Dermis blood vessel endothelial cell (primary cell): ENCODE data around the gene PASD1. TPM values are rescaled to one million over a fixed set of nuclear protein-coding genes. Genes with fewer than 3 reads are reported as not detected.
A peak's percentile ranks its signal among the peaks of the same experiment; 100 is the strongest.
"Not testable (repeated sequence)": the region's sequence is repeated elsewhere in the genome, so short reads cannot be mapped to it uniquely, and the experiment has no call there.

Source experiments
- DNase-seq: peaks from one replicate; pipeline ENCODE4 v3.0.0; 2010
- total RNA-seq: library from RNA; depleted of rRNA; stranded (reverse); fragments of >200 nt; gene quantifications from 2 replicates; pipeline ENCODE4 v1.2.3, GENCODE V29; 2014

The PASD1 gene
- total RNA-seq, 1 donor from 2014 or later = not detected

DNA sequence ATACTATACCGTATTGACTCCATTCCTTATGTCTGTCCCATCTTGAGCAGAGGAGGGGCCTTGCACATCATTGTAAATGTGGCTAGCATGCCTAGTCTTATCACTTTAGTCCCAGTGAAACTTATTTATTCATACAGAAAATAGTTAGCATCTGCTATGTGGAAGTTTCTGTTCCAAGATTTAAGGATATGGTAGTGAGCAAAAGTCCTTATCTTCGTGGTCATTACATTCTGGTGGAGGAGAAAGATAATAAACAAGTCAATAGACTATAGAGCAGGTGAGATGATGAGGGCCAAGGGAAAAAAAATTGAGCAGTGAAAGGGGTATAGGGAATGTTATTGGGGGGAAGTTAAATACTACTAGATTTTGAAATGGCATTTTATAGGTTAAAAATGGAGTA is 68.3 kb downstream of the PASD1 start:
- DNase-seq = no peak

DNA sequence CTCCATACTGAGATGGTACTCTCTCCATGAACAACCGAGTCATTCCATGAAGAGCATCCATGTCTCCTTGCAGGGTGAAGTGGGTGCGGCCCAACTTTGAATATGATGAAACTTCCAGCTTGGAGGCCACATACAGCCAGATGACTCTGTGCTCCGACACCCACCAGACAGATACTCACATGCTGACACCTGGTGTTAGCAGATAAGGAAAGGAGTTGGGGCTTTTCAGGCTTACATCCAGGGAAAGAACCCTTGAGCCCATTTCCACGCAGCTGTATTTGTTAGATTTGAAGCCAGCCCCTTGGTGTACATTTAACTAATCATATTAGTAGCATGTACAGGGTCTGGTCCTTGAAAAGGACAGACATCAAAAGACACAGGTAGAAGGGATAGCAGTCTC is 69.7 kb downstream of the PASD1 start:
- DNase-seq = no peak

DNA sequence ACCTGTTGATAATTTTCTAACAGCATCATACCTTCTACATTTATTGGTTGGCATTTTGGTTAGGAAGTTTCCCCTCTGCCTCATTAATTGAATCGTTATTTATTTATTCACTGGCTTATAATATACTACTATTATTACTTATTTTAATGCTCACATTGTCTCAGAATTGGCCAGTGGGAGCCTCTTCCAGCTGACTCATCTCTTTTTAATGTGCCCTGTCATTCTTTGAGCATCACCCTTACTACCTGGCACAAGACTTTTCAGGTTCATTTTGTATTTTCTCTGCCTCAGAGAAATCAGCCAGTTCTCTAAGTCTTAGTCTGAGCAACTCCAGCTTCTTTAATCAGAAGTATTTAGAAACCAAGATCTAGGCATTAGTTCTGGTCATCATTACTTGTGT is 71.5 kb downstream of the PASD1 start:
- DNase-seq = no peak

DNA sequence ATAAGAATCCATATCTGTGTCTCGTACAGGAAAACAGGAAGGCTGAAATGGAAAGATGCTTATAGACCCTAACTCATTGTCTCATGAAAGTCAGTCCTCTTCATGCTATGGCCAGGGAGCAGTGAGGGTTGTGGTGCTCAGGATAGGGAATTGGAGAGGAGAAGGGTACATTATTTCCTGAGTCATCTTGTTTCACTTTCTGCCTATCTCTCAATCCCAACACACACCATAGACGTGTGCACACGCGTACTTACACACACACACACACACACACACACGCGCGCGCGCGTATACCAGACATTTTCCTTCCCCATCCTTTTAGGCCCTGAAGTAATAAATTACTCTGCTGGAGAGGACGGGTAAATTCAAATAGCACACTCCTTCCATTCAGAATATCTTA is 78.1 kb downstream of the PASD1 start:
- DNase-seq = no peak

DNA sequence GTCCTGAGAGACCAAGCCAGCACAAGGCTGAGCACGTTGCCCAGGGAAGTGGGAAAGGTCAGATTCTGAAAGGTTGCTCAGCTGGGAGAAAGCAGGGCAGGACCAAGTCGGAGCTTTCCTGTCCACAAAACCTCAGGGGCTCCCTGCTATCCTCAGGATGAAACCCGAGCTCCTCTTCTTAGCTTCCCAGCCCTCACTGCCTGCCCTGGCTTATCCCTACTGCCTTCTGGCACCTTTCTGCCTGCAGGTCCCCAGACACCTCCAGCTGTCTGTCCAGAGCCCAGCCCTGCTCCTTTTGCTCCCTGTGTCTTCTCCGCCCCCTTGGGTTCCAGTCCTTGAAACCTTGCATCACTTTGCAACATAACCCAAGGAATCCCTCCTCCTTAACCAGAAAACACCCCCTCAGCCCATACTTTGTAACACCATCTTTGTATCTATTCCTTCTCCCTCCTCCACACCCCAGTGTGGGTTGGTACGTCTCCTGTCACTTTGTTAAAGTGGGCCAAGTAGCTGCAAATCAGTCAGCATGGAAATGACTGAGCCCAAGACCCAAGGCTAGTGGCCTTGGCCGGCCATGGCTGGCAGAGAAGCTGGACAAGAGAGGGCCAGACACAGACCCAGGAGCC is 111.8 kb downstream of the PASD1 start:
- DNase-seq = no peak

DNA sequence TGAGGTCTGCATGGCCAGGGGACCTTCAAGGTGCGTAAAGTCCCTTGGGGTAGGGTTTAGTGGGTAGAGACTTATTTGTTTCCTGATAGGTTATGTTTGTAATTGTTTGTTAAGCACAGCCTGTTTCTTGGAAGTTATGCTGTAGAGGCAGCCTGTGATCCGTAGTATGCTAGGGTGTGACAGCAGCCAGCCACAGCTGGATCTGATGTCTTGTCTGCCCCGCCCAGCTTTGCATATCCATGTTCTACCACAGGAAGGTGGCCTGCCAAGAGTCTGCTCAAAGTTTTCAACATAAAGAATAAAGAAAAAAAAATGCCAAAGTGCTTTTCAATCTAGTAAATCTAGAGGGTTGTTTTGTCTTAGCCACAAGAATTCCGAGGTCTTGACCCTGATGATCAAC is 112.7 kb downstream of the PASD1 start:
- no peak for DNase-seq

DNA sequence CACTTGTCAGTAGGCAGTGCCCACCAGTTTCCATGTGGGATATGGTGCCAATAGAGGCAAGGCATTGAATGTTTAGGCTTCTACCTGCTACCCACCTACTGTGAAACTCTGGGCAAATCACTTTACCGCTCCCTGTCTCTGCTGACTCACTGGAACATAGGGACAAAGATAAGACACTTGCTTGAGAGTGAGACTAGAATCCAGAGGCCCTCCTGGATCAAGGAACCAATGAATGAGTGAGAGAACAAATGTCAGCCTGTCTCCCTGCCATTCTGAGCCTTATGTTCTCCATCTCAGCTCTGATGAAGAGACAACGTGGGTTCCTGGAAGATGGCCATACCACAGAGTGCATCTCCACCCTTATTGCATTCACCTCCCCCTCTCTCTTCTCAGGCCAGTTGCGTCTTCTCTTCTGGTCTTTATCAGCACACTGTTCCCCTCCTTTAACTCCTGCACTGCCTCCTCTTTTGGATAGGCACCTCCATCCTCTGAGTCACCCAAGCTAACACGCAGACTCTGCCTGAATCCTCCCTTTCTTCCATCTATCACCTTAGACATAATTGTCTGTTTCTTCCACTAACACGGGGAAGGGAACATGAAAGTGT is 116.4 kb downstream of the PASD1 start:
- DNase-seq = no peak

DNA sequence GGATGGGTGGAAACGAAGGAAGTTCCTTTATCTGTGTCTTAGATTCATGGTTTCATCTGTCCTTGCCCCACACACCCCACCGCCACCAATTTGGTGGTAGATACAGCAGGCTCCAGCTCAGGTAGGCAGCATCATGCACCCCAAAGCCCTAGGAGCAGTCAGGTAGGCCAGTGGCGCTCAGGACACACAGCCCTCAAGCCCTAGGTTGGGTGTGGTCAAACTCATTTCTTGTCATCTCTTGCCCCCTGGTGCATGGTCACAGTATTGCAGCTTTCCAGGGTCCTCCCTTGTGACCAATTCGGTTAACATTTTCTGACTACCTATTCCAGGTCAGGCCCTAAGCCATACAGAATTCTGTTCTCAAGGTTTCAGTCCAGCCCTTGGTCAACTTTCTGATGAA is 117.3 kb downstream of the PASD1 start:
- peak; percentile 54 for DNase-seq

DNA sequence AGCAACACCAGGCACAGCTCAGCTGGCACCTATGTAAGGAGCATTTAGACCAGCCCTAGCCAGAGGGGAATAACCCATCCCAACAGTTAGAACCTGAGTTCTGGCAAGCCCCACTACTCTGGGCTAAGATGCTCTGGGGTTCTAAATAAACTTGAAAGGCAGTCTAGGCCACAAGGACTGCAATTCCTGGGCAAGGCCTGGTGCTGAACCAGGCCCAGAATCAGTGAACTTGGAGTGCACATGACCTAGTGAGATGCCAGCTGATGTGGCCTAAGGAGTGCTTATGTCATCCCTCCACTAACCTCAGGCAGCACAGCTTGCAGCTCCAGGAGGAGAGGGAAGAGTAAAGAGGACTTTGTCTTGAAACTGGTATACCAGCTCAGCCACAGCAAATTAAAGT is 124.2 kb downstream of the PASD1 start:
- DNase-seq = no peak

DNA sequence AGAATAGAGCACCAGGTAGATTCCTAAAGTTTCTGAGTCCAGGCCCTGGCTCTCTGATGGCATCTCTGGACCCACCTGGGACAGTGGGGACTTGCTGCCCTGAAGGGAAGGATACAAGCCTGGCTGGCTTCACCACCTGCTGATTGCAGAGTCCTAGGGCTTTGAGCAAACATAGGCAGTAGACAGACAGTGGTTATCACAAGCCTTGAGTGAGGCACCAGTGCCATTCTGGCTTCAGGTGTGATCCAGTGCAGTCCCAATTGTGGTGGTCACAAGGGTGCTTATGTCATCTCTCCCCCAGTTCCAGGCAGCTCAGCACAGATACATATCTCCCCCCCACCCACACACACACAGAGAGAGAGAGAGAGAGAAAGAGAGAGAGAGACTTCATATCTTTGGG is 125.2 kb downstream of the PASD1 start:
- no peak for DNase-seq

DNA sequence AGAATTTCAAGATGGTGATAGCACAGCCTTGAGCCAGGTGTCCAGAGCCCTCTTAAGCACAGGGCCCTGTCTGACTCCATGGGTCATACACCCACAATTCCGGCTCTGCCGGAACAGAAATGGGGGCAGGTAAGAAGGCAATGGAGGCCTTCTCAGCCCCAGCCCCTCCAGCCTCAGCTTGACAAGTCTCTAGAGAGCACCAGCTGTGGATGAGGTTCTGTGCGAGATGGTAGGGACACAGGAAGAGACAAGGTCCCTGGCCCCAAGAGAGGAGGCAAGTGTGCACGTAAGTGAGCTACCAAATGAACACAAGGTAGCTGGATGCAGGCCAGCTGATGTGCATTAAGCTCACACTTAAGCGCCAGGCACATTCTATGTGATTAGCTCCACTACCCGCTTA is 129.3 kb downstream of the PASD1 start:
- DNase-seq = no peak

DNA sequence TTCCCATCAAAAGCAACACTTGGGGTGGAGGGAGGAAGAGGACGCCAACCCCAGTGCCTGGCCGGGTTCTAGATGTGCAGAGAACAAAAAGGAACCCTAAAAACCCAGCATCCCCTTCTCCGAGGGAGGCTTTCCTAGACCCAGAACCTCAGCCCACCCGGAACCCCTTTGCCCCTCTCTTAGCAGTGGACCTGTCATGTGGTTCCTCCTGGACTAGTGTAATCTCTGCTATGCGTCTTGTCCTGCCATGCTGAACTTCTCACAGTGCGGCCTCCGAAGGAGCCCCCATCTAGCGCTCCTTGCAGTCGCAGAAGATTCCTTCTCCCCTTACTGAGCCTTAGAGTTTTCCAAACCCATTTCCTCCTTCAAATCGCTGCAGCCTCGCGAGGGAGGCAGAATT is 130.6 kb downstream of the PASD1 start:
- no peak for DNase-seq

DNA sequence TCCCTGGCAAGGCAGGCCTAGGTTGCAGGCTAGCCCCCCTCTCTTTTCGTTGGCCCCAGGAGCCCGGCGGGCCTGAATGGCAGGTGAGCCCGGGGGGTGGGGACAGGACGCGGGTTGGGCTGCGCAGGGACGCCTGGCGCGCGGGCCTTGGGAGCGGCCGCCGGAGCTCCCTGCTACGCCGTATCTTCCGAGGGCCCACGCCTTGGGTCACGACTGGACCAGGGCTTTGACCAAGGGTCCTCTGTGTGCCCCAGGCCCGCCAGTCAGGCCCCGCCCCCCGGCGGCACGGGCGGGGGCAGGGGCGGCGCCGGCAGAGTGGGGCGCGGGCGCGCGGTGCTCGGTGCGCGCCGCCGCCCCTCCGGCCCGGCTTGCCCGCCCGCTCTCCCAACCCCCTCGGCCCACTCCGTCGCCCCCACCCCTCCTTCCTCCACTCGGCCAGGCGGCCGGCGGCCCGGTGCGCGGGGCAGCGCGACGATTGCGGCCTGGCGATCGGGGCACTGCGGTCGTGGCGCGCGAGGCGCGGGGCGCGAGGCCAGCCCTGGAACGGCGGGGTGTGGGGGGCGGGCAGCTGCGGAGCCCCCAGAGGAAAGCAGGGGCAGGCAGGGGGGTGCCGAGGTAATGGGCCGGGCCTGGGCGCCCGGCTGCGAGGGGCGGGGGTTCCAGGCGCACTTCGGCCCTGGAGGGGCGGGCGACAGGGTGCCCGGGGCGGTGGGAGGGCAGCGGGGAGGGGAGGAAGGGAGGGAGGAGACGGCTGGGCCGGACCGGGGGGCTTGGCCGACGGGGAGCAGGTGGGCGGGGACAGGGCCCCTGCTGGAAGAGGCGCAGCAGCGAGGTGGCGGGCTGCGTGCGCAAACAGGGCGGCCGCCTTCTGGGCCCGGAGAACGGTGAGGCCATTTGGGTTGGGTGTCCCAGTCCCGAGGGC is 131.4 kb downstream of the PASD1 start, which contains the start of gene PRRG3:
PRRG3 (plus strand) TSS at position 798 of the 922 bp plus-strand sequence. CDS start 3,357 bp downstream, outside the sequence.
- no peak for DNase-seq

DNA sequence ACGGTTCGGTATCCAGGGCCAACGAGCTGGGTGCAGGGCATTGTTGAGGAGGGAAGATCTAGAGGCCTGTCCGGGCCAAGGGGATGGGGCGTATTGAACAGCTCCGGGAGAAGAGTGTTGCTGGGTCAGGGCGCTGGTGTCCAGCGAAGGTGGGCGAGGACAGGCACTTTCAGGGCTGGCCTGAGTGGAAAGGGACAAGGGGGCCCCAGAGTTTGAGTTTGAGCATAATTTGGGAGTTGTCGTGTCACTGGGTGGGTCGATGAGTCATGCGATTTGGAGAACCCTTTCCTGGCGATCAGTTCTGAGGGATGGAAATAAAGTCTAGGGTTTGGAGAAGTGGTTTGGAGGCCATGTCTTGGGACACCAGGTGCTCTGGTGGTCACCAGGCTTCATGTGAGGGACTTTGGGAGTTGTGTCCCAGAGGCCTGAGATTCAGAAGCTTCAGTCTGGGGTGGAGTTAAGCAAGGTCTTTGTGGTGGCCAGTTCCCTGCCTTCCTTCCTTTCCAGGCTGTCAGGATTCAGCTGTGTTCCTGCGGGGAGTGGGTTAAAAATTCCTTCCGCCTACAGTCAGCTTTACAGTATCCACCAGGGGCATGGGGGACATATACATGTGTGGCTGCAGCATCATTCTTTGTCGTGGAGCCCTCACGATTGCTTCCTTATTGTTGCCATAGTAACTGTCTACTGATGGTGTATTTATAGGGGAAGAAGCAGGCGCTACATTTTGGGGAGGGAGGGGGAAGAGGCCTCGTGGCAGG is 132.3 kb downstream of the PASD1 start:
- no peak for DNase-seq

DNA sequence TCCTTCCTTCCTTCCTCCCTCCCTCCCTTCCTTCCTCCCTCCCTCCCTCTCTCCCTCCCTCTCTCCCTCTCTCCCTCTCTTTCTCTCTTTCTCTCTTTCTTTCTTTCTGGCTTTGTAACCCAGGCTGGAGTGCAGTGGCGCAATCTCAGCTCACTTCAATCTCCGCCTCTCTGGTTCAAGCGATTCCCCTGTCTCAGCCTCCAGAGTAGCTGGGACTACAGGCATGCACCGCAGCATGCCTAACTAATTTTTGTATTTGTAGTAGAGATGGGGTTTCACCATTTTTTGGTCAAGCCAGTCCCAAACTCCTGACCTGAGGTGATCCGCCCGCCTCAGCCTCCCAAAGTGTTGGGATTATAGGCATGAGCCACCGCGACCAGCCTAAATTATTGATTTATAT is 133.6 kb downstream of the PASD1 start:
- not testable (repeated sequence) for DNase-seq

DNA sequence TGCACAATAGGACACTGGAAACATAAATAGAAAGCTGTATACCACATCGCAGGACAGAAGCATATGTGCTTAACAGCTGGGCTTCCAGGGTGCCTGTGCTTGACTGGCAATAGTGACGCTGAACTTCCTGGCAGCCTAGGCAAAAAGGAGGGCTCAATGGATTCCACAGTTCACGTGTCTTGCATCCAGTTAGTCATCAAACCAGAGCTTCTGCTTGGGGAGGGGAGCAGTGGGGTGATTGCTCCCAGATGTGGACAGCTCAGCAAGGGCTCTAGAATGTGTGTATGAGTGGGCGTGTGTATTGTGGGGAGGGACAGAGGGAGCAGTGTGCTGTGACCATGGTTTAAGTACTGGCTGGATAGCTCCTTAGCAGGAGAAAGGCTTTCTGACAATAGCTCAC is 134.0 kb downstream of the PASD1 start:
- no peak for DNase-seq

DNA sequence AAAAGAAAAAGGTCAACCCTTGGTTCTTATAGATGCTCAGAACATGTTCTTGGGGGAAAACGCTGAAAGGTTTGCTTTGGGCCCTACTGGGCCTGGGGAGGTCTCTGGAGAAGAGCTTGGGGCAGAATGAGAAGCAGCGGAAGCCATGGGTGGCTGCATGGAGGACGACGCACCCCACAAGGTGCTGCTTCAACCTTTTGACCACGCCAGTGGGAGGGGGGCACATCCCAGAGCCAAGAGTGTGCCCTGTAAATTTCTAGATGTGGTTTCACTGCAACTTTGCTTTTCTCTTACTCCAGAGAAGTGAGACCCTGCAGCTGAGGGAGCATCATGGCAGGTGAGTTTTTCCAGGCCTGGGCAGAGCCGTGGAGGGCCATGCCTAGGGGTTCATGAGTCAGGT is 135.0 kb downstream of the PASD1 start:
- no peak for DNase-seq

DNA sequence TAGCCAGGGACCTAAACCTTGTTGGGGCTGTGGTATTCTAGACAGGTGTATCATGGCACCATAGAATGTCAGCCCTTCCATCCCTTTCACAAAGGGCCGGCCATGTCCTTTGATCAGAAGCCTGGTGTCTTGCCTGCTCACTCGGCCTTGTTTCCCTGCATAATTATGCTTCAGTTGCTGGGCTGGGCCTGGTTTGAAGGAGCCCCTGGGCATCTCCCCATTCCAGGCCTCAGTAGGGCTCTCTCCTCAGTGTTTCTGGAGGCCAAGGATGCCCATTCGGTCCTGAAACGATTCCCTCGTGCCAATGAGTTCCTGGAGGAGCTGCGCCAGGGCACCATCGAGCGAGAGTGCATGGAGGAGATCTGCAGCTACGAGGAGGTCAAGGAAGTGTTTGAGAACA is 136.3 kb downstream of the PASD1 start:
- no peak for DNase-seq

DNA sequence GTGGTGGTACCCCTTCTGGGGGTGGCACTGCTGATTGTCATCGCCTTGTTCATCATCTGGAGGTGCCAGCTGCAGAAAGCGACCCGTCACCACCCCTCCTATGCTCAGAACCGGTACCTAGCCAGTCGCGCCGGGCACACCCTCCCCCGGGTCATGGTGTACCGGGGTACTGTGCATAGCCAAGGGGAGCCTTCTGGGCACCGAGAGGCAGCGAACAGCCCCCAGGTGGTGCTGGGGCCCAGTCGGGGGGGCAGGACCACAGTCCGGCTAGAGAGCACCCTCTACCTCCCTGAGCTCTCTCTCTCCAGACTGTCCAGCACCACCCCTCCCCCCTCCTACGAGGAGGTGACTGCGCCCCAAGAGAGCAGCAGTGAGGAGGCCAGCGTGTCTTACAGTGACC is 137.1 kb downstream of the PASD1 start:
- DNase-seq = no peak

DNA sequence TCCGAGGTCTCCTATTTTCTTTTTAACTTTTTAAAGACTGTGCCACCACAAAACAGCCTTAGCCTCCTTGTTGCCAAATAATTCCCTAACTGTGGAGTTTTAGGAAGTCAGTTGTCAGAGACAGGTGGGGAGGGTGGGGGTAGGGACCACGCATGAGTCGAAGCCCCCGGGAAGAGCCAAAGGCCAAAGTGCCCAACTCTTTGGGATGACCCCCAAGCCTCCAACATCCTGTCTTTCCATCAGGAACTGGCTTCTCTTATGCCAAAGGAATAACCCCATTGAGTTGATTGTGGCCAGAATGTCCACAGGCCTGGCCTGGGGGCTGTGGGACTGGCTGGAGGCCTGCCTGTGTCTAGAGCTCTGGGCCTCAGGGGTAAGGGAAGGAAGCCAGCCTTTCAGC is 137.6 kb downstream of the PASD1 start:
- no peak for DNase-seq

DNA sequence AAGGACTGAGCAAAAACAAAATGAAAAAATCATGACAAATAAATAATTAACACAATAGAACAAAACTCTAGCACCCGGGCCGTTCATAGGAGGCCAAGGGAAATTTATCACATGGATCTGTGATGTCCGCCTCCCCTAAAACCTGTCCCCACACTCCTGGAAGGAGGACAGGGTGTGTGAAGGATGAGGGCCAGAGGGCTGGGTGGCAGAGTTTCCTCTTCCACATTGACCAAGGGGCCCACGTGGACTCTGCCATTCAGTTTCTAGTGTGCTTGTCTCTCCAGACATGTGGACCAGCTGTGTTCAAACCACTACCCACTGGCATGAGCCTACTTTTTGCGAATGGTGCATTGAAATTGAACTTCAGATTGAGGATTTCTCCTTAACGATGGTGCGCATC is 138.1 kb downstream of the PASD1 start:
- no peak for DNase-seq

DNA sequence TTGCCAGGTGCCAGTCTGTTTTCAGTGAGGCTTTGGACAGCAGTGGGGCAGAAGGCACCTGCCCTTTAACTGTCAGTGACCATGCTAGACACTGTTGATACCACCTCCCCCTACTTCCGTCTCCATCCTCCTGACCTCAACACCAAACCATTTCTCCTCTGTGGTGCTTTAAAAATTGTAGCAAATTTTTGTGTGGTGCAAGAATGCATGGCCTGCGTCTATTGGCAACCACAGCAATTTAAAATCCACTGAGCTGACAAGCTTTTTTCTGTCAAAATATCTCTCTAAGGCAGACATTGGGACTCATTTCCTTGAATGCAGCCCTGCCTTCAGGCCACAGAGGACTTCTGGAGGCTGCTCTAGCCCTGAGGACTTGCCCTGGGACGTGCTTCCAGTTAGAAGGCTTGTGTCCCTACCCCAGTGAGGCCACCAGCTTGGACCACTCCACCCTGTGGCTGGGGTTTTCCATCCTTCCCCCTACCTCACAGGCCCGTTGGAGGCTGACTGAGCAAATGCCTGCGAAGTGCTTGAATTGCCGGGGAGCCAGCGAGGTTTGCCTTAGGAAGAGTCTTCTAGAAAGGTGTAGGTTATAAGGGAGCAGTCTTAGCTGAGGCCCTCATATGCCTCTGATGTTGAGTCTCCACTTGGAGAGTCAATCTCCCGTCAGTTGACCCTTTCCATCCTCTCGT is 138.7 kb downstream of the PASD1 start:
- no peak for DNase-seq
